Adrenal gland (tissue), 12 donors: ENCODE results near the gene MLYCD. TPM values are rescaled to one million over a fixed set of nuclear protein-coding genes. Genes with fewer than 3 reads are reported as not detected.

Experiments
- DNase-seq, 7 donors: peaks; one replicate each; pipeline ENCODE4 v3.0.0-alpha.2; 2019 to 2020
- H3K27ac ChIP-seq, 5 donors: fragments of 200-600 bp; sonication (generic) in 4 of 5; 1 replicate in 3 of 5; 2 replicates in 2 of 5; pipeline versions ENCODE4 v1.5.1 to v1.8.0; 2016 to 2020; ENCODE audit warnings: mild to moderate bottlenecking in 1 of 5
- H3K27me3 ChIP-seq: fragments of 200-600 bp; 2 replicates; pipeline ENCODE4 v1.8.0; 2021
- H3K36me3 ChIP-seq, 2 donors: fragments of 200-600 bp; replicated peaks in 1 of 2; 1 replicate in 1 of 2; 2 replicates in 1 of 2; pipeline versions ENCODE4 v1.5.1 to v1.8.0; 2018 to 2022
- H3K4me1 ChIP-seq, 2 donors: fragments of 200-600 bp; replicated peaks in 1 of 2; 1 replicate in 1 of 2; 2 replicates in 1 of 2; pipeline versions ENCODE4 v1.5.1 to v1.8.0; 2018 to 2021
- H3K4me3 ChIP-seq, 4 donors: fragments of 200-600 bp; sonication (generic) in 3 of 4; one replicate each; pipeline ENCODE4 v1.5.1; 2016 to 2018
- H3K9me3 ChIP-seq, 3 donors: fragments of 200-600 bp; sonication (generic) in 1 of 3; replicated peaks in 1 of 3; 1 replicate in 2 of 3; 2 replicates in 1 of 3; pipeline versions ENCODE4 v1.5.1 to v1.8.0; 2016 to 2021
- POLR2A ChIP-seq, 2 donors: fragments of 450-650 bp; IDR thresholded peaks; one replicate each; pipeline ENCODE4 v1.6.1; 2017; ENCODE audit warnings: antibody characterized with exemption in 2 of 2, mild to moderate bottlenecking in 2 of 2, moderate library complexity in 1 of 2
- WGBS, 4 donors: extraction: QIAGEN DNeasy Blood & Tissue Kit in 2 of 4; methylation state at CpG; one replicate each; pipeline versions ENCODE4 v1.1.5 to v1.1.7; 2013 to 2017; 5-methylcytosine and 5-hydroxymethylcytosine counted together
- intact Hi-C, 2 donors: fragments of 100-400 bp; cut with DNase I; formaldehyde crosslinking; loops; one replicate each; pipeline versions ENCODE4 v1.14.1 to v1.15.0; 2022 to 2023
- polyA plus RNA-seq, 3 donors: library from polyadenylated mRNA; stranded (reverse); fragments of 200-250 nt in 2 of 3; fragments of 350-450 nt in 1 of 3; fragmentation: Illumina TruSeq in 1 of 3; extraction: RNeasy Lipid Tissue Mini Kit (QIAGEN cat#74804) in 1 of 3; gene quantifications; one replicate each; pipeline ENCODE4 v1.2.3, GENCODE V29; 2013 to 2014
- total RNA-seq, 9 donors: library from RNA; depleted of rRNA in 4 of 9; stranded (reverse); fragments of >200 nt in 4 of 9; fragments of 120-200 nt in 1 of 9; fragmentation: NEBNext Ultra II Directional in 1 of 9; extraction: Animal tissue kit (Norgen Biotek cat#: 25700) in 1 of 9; gene quantifications; one replicate each; pipeline versions ENCODE4 v1.1.0 to v1.2.4, GENCODE V29; 2013 to 2023
- TF ChIP-seq, protein P1 (sequence below), 6 experiments: fragments of 450-650 bp in 4 of 6; fragments of 200-600 bp in 2 of 6; sonication (generic) in 1 of 6; IDR thresholded peaks; 1 replicate in 5 of 6; 2 replicates in 1 of 6; pipeline versions ENCODE4 v1.5.1 to v1.8.0; 2016 to 2021; ENCODE audit warnings: antibody characterized with exemption in 6 of 6, mild to moderate bottlenecking in 2 of 6, moderate library complexity in 1 of 6
- donor health status: healthy with polysubstance abuse.
- donor health status: Bipolar disorder and iron deficiency.
- donor health status: DM: yes; HTN: yes; CAD: no.
- donor health status: DM: no; HTN: no; CAD: no.
- donor health status: DM: no; HTN: no; CAD: no.
- donor health status: DM: yes; HTN: yes; CAD: no.

Gene MLYCD
- total and polyA plus RNA-seq, 12 donors = 3.9 to 16.6 (median 10.2) TPM

DNA sequence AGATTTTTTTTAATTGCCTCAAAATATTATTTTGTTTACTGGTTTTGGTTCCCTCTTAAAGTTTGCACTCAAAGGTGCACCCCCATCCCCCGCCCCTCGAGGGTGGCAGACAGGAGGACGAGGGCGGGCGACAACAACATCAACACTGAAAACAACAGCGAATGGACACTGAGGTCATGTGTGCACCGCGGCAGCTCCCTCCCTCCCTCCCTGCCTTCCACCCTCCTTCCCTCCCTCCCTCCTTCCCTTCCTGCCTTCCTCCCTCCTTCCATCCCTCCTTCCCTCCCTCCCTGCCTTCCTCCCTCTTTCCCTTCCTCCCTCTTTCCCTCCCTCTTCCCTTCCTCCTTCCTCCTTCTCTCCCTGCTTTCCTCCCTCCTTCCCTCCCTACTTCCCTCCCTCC is 52.6 kb downstream of the MLYCD start:
- H3K4me1 ChIP-seq = peaks cover 24 to 29% of the 10 kb centered on the region in 2 donors
- H3K27ac ChIP-seq = peak overlapping the region in 1 of 5 donors; percentile 17
- no peaks in the 10 kb centered on the region for H3K27me3 ChIP-seq
- 19 to 32% (median 22%) methylated on average over 8 of the region's 8 CpGs for WGBS, 4 donors
- no peak overlapping the region for H3K4me3 ChIP-seq
- H3K9me3 ChIP-seq = no peaks in the 10 kb centered on the region
- no peaks in the 10 kb centered on the region for H3K36me3 ChIP-seq
- DNase-seq = peak in 1 of 7 donors; percentile 47
- intact Hi-C loops = no loop called here
- no peak for TF ChIP-seq POLR2A (IDR thresholded peaks at IDR 0.05)
- TF ChIP-seq, protein P1, sequence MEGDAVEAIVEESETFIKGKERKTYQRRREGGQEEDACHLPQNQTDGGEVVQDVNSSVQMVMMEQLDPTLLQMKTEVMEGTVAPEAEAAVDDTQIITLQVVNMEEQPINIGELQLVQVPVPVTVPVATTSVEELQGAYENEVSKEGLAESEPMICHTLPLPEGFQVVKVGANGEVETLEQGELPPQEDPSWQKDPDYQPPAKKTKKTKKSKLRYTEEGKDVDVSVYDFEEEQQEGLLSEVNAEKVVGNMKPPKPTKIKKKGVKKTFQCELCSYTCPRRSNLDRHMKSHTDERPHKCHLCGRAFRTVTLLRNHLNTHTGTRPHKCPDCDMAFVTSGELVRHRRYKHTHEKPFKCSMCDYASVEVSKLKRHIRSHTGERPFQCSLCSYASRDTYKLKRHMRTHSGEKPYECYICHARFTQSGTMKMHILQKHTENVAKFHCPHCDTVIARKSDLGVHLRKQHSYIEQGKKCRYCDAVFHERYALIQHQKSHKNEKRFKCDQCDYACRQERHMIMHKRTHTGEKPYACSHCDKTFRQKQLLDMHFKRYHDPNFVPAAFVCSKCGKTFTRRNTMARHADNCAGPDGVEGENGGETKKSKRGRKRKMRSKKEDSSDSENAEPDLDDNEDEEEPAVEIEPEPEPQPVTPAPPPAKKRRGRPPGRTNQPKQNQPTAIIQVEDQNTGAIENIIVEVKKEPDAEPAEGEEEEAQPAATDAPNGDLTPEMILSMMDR (IDR thresholded peaks at IDR 0.05) = no peak

DNA sequence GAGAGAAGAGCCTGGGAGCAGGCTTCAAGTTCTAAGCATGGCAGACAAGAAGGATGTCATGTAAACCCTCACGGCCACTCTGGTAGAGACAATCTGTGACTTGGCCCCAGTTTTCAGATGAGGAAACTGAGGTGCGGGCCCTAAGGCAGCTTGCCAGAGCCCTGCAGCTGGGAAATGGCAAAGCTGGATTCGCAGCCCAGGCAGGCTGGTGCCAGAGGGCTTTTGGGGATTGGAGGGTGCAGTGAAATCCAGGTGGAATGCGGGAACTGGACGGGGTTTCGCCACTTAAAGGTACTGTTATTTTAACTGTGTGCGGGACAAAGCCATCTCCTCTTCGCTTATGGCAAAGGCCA is 53.6 kb downstream of the MLYCD start:
- peak in 5 of 7 donors; percentile 74 to 80 (median 77) for DNase-seq
- Histone ChIP-seq H3K9me3 (no peaks in the 10 kb centered on the region), H3K27ac (peak overlapping the region; percentile 93 to 99 (median 97)), H3K36me3 (no peaks in the 10 kb centered on the region), H3K4me1 (peaks cover 24 to 31% of the 10 kb centered on the region in 2 donors), H3K4me3 (peak overlapping the region in 1 of 4 donors; percentile 59), H3K27me3 (no peaks in the 10 kb centered on the region)
- intact Hi-C loops = no loop called here
- 8 to 36% (median 13%) methylated on average over 2 to 8 of the region's 8 CpGs for WGBS, 4 donors
- TF ChIP-seq POLR2A (IDR thresholded peaks at IDR 0.05) = no peak
- TF ChIP-seq, protein P1 (IDR thresholded peaks at IDR 0.05) = peak in 1 of 6 experiments; percentile 3

DNA sequence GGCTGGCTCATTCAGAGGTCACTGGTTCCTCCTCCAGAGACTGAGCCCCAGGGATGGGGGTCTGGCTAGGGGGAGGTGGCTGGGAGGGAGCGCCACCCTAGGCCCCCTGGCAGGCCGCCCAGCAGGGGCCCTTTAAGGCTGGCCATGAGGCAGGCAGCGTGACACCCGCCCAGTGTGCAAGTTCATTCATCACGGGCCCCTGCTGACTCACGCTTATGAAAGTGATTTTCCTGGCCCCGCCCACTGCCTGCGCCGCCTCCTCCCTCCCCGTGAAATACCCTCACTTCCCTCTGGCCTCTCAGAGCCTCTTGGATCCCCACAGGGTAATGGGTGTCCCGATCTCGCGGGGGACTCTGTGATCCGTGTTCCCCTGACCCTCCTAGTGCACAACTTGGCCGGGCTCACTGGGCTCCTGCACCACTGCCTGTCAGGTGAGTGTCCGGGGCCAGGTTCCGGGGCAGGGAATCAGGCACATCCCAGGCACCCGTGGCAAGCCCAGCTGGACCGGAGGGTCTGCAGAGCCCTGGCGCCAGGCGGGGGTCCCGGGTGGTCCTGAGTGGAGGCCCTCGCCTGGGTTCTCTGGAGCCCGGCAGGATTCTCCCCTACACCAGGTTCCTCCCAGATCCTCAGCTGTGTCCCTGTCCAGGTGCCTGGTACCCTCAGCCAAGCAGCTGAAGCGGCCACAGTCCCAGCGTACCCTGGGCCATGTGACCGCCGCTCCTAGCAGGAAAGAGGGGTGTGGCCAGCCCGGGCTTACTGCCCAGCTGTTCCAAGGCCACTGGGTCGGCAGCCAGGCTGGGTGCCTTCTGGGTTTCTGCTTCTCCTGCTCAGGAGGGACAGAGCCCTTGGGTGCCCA is 54.3 kb downstream of the MLYCD start, which contains the start of gene OSGIN1:
OSGIN1 (plus strand) TSS at position 301 of the 856 bp plus-strand sequence. CDS start 4,432 bp downstream, outside the sequence.
- no peaks in the 10 kb centered on the region for H3K36me3 ChIP-seq
- H3K4me3 ChIP-seq = peak within 1 kb of the TSS; percentile 42 to 69 (median 54)
- 1 to 4% (median 3%) methylated on average over 10 to 30 of the region's 30 CpGs for WGBS, 4 donors
- no peaks in the 10 kb centered on the region for H3K9me3 ChIP-seq
- H3K27me3 ChIP-seq = no peaks in the 10 kb centered on the region
- DNase-seq = peak; percentile 95 to 99 (median 98)
- peak; percentile 88 to 97 for TF ChIP-seq POLR2A (IDR thresholded peaks at IDR 0.05)
- TF ChIP-seq, protein P1 (IDR thresholded peaks at IDR 0.05) = peak in 3 of 6 experiments; percentile 8 to 13 (median 8)
- H3K27ac ChIP-seq = peak within 1 kb of the TSS; percentile 93 to 99 (median 97)
- intact Hi-C loops = no loop called here
- peaks cover 24 to 33% of the 10 kb centered on the region in 2 donors for H3K4me1 ChIP-seq

DNA sequence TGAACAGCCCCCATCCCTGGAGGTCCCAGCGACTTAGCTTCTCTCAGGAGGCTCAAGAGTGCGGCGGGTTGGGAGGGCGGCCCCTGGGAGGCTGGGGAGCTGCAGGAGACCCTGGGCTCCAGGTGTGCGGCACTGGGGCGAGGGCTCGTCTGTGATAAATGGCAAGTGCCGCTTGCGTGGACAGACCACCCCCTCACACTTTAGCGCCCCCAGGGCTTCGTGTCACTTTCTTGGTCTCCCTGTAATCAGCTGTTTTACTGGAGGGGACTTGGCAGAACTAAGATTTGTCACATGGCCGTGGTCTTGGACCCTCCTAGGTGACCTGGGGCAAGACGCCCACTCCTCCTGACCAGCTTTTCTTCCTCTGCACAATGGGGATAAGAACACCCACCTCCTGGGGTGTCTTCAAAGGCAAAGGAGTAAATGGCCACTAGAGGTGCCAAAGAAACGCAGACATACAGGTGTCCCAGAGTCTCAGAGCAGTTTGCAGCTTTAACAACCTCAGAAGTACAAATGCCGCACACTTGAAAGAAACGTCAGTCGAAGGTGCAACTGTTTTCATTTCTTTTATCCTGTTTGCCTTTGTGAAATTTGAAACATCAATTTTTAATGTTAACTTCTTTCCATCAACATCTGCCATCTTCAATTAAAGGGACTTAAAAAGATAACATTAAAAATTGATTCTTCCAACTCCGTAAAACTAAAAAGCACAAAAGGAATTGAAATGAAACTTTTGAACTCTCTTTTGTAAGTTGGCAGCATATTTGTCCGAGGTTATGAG is 55.1 kb downstream of the MLYCD start:
- Histone ChIP-seq H3K36me3 (peaks cover 0 to 3% of the 10 kb centered on the region in 2 donors), H3K27me3 (no peaks in the 10 kb centered on the region), H3K4me3 (peak overlapping the region in 2 of 4 donors; percentile 42 to 59), H3K27ac (peak overlapping the region; percentile 93 to 99 (median 97)), H3K9me3 (no peaks in the 10 kb centered on the region), H3K4me1 (peaks cover 24 to 41% of the 10 kb centered on the region in 2 donors)
- peak in 1 of 2 donors; percentile 9 for TF ChIP-seq POLR2A (IDR thresholded peaks at IDR 0.05)
- TF ChIP-seq, protein P1 (IDR thresholded peaks at IDR 0.05) = peak in 5 of 6 experiments; percentile 29 to 48 (median 34)
- 9 to 17% (median 12%) methylated on average over 8 to 19 of the region's 19 CpGs for WGBS, 4 donors
- DNase-seq = peak in 1 of 7 donors; percentile 40
- intact Hi-C loops = no loop called here
